OCI-LY1 (cell line): ENCODE measurements around the gene ANAPC2.

ENCODE experiments used
- CTCF ChIP-seq: fragments of 200-600 bp; sonication (generic), shearing (Covaris generic); IDR thresholded peaks from 2 replicates; pipeline ENCODE4 v1.5.1; 2017; ENCODE audit warnings: mild to moderate bottlenecking, antibody characterized with exemption, low read length, moderate library complexity, mixed read lengths
- EZH2 ChIP-seq: fragments of 200-600 bp; sonication (generic), shearing (Covaris generic); IDR thresholded peaks from 2 replicates; pipeline ENCODE4 v1.8.0; 2017; ENCODE audit warnings: borderline replicate concordance, mixed run types, mild to moderate bottlenecking, antibody characterized with exemption, low read length, moderate library complexity, mixed read lengths

- TF ChIP-seq EZH2 (no peak), CTCF (no peak)
These were observed 10.0 kb downstream of the ANAPC2 start for GRCh38 chr9:137178201-137178938.
